GM12872 (cell line): ENCODE measurements around the gene HBM.

Source experiments
- TF ChIP-seq, protein P1 (sequence below): IDR thresholded peaks from 3 replicates; pipeline ENCODE4 v1.5.1; 2011; ENCODE audit warnings: low read depth, mild to moderate bottlenecking, low read length, moderate library complexity; ENCODE audit not compliant: insufficient read depth

The HBM gene

DNA sequence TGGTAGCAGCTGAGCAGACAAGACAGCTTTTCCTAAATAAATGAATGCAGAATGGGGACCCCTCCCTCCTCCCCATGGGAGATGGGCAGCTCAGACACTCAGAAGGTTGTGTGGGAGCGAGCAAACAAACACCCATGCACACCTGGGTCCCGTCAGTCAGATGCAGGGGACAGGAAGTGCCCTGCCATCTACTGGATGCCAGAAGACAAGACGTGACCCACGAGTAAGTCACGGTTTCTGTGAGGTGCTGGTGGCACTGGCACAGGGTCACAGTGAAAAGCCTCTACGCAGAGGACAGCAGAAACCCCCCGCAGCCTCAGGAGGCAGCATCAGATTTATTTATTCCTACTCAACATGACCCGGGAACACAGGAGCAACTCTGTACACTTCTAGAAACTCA lies 22.9 kb downstream of the HBM start:
- TF ChIP-seq, protein P1, sequence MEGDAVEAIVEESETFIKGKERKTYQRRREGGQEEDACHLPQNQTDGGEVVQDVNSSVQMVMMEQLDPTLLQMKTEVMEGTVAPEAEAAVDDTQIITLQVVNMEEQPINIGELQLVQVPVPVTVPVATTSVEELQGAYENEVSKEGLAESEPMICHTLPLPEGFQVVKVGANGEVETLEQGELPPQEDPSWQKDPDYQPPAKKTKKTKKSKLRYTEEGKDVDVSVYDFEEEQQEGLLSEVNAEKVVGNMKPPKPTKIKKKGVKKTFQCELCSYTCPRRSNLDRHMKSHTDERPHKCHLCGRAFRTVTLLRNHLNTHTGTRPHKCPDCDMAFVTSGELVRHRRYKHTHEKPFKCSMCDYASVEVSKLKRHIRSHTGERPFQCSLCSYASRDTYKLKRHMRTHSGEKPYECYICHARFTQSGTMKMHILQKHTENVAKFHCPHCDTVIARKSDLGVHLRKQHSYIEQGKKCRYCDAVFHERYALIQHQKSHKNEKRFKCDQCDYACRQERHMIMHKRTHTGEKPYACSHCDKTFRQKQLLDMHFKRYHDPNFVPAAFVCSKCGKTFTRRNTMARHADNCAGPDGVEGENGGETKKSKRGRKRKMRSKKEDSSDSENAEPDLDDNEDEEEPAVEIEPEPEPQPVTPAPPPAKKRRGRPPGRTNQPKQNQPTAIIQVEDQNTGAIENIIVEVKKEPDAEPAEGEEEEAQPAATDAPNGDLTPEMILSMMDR: peak; percentile 46; the same call in 2 of the 3 replicates

DNA sequence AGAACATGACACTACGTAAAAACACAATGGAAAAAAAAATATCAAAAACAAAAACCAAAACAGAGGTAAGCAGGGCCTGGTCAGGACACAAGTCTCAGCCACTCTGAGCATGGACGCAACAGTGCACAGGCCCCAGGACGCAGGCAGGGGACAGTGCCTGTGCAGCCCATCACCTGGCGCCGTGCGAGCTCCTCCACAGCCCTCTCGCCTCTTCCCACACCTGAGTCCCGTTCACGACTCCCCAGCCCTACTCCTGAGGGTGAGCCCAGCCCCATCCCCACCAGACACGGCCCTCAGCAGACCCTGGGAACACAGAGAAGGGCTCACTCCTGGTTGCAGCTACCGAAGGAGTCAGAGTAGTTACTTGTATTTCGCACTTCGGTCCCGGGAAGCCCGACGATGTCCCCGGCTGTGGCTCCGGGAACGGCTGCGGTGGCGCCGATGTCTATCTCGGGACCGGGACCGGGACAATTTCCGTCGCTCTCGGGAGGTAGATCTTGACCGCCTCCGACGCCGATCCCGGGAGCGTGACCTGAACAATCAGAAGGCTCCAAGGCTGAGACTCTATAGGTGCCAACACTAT lies 23.9 kb downstream of the HBM start:
- TF ChIP-seq, protein P1: no peak

DNA sequence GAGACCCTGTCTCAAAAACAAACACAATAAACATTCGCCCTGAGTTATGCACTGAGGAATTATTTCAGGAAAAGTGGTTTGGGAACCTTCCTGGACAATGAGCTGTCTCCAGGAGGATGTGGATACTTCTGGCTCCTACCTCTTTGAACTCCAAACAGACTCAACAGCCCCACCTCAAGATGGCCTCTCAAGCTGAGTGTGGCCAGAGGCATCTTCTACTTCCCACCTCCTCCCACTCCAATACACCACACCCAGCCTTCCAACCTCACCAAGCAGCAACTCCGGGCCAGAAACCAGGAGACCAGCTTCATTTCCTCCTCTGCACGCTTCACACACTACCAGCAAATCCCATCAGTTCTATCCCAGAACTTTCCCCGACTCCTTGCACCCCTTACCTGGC lies 26.1 kb downstream of the HBM start:
- TF ChIP-seq, protein P1: no peak

DNA sequence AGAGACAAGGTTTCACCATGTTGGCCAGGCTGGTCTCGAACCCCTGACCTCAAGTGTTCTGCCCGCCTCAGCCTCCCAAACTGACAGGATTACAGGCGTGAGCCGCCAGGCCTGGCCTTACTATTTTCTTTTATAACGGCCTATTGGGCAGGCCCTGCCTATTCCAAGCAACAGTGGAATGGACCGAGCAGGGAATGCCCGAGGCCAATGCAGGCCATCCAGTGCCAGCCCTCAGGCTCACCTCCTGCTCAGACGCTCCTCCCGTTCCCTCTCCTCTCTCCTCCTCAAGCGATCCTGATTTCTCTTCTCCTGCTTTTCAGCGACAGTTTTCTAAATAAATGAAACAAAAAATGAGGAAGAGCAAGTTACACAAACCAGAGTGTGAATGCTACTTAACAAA lies 26.9 kb downstream of the HBM start:
- TF ChIP-seq, protein P1: no peak

DNA sequence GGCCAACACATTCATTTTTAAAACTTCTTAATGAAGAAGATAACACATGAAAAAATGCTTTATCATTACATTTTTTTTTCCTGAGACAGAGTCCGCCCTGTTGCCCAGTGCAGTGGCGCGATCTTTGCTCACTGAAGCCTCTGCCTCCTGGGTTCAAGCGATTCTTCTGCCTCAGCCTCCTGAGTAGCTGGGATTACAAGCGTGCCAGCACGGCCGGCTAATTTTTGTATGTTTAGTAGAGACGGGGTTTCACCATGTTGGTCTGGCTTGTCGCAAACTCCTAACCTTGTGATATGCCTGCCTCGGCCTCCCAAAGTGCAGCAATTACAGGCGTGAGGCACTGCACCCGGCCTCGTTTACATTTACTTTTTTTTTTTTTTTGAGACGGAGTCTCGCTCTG lies 27.7 kb downstream of the HBM start:
- TF ChIP-seq, protein P1: no peak

DNA sequence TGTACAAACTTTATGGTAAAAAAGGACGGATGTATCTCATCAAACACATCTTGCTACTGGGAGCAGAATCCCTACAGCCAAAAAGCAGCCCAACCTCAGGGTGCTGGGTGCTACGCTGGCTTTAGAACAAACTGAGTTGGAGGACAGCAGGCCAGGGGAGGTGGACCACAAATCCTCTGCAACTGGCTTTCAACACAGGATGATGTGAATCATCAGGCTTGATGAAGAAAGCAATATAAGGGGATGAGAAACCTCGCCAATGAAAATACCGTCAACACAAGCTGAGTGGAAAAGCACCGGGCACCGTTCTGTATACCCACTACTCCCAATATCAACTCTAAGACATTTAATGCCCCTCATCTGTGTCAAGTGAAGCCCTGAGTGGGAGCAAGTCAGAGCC lies 28.7 kb downstream of the HBM start:
- TF ChIP-seq, protein P1: no peak

DNA sequence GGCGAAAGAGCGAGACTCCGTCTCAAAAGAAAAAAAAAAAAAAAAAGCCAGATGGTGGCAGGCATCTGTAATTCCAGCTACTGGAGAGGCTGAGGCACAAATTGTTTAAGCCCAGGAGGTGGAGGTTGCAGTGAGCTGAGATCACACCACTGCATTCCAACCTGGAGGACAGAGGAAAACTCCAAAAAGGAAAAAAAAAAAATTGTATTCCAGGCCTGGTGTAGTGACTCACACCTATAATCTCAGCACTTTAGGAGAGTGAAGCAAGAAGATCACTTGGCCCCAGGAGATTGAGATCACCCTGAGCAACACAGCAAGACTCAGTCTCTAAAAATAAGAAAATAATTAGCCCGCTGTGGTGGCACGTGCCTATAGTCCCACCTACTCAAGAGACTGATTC lies 34.6 kb downstream of the HBM start:
- TF ChIP-seq, protein P1: no peak
